Prostate gland (tissue), 2 donors: Measurements from ENCODE around the gene BLVRB.

Experiments
- POLR2A ChIP-seq: fragments of 450-650 bp; IDR thresholded peaks from one replicate; pipeline ENCODE4 v1.6.1; 2016; ENCODE audit warnings: antibody characterized with exemption, mild to moderate bottlenecking
- POLR2AphosphoS5 ChIP-seq: sonication (generic); formaldehyde crosslinking; IDR thresholded peaks from one replicate; pipeline ENCODE4 v1.6.1; 2017; ENCODE audit warnings: antibody characterized with exemption
- TF ChIP-seq, protein P1 (sequence below), 4 experiments: fragments of 200-600 bp in 2 of 4; fragments of 450-650 bp in 2 of 4; sonication (generic) in 2 of 4; IDR thresholded peaks; 1 replicate in 3 of 4; 2 replicates in 1 of 4; pipeline ENCODE4 v1.5.1; 2016 to 2019; ENCODE audit warnings: antibody characterized with exemption in 4 of 4, mild to moderate bottlenecking in 2 of 4, moderate library complexity in 2 of 4

DNA sequence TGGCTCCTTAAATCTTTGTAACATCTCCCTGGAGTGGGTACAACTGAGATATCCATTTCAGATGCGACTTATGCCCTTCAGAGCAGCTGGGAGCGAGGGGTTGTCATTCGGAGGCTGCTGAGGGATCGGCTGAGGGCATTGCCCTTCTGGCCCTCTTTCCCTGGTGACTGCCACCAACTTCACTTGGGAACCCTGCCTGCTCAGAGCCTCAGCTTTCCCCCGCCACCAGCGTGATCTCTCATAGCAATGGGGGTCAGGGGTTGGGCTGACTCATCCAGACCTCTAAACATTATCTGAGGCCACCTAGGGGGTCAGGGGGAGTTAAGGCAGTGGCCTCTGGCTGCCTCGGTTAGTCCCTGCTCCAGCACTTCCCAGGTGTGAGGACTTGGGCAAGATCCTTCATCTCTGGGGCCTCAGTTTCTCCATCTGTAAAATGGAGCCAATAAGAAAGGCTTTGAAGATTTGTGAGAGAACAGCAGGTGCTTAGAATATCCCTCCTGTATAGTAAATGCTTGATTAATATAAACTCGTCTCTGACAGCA lies 53.5 kb downstream of the BLVRB start:
- TF ChIP-seq POLR2A (no peak), POLR2AphosphoS5 (no peak)
- TF ChIP-seq, protein P1, sequence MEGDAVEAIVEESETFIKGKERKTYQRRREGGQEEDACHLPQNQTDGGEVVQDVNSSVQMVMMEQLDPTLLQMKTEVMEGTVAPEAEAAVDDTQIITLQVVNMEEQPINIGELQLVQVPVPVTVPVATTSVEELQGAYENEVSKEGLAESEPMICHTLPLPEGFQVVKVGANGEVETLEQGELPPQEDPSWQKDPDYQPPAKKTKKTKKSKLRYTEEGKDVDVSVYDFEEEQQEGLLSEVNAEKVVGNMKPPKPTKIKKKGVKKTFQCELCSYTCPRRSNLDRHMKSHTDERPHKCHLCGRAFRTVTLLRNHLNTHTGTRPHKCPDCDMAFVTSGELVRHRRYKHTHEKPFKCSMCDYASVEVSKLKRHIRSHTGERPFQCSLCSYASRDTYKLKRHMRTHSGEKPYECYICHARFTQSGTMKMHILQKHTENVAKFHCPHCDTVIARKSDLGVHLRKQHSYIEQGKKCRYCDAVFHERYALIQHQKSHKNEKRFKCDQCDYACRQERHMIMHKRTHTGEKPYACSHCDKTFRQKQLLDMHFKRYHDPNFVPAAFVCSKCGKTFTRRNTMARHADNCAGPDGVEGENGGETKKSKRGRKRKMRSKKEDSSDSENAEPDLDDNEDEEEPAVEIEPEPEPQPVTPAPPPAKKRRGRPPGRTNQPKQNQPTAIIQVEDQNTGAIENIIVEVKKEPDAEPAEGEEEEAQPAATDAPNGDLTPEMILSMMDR (IDR thresholded peaks at IDR 0.05) = no peak
